Neural cell (in vitro differentiated cells): Measurements from ENCODE around the gene ERN2. TPM values are rescaled to one million over a fixed set of nuclear protein-coding genes. Genes with fewer than 3 reads are reported as not detected.

ENCODE experiments used
- H2AFZ ChIP-seq: fragments of 200-600, 300-800 bp; sonication (generic), shearing (Covaris generic); 2 replicates; pipeline ENCODE4 v1.6.0; 2014; ENCODE audit warnings: low read depth, mild to moderate bottlenecking, antibody characterized with exemption, low read length, moderate library complexity
- H3F3A ChIP-seq: fragments of 200-600 bp; shearing (Covaris generic); 2 replicates; pipeline ENCODE4 v1.6.1; 2016; ENCODE audit warnings: mild to moderate bottlenecking, moderate library complexity, mixed read lengths, antibody characterized with exemption, low read length; ENCODE audit not compliant: insufficient read depth, poor library complexity, severe bottlenecking
- H3K27ac ChIP-seq: fragments of 200-600, 300-800 bp; sonication (generic), shearing (Covaris generic); 2 replicates; pipeline ENCODE4 v1.5.1; 2014; ENCODE audit warnings: mild to moderate bottlenecking, low read length, moderate library complexity
- H3K27me3 ChIP-seq: fragments of 300-800, 200-600 bp; sonication (generic), shearing (Covaris generic); 2 replicates; pipeline ENCODE4 v1.6.0; 2014; ENCODE audit warnings: mild to moderate bottlenecking, low read depth, low read length, moderate library complexity; ENCODE audit not compliant: insufficient read depth
- H3K36me3 ChIP-seq: fragments of 300-800, 200-600 bp; sonication (generic), shearing (Covaris generic); 2 replicates; pipeline ENCODE4 v1.5.1; 2014; ENCODE audit warnings: mild to moderate bottlenecking, antibody characterized with exemption, low read length, moderate library complexity; ENCODE audit not compliant: insufficient read depth
- H3K4me2 ChIP-seq: fragments of 300-800, 200-600 bp; sonication (generic), shearing (Covaris generic); 2 replicates; pipeline ENCODE4 v1.6.0; 2014; ENCODE audit warnings: mild to moderate bottlenecking, low read length
- H3K4me3 ChIP-seq: fragments of 300-800, 200-600 bp; sonication (generic), shearing (Covaris generic); 2 replicates; pipeline ENCODE4 v1.5.1; 2014; ENCODE audit warnings: mild to moderate bottlenecking, low read length, moderate library complexity
- H3K79me2 ChIP-seq: fragments of 200-600 bp; shearing (Covaris generic); replicated peaks from 2 replicates; pipeline ENCODE4 v1.6.0; 2014; ENCODE audit warnings: mild to moderate bottlenecking, low read length, moderate library complexity; ENCODE audit not compliant: insufficient read depth
- H3K9ac ChIP-seq: fragments of 300-800, 200-600 bp; sonication (generic), shearing (Covaris generic); 2 replicates; pipeline ENCODE4 v1.6.1; 2016; ENCODE audit warnings: mild to moderate bottlenecking, low read length, mixed read lengths
- H3K9me2 ChIP-seq: fragments of 200-600 bp; shearing (Covaris generic); 2 replicates; pipeline ENCODE4 v1.6.1; 2016; ENCODE audit warnings: mild to moderate bottlenecking, low read length, mixed read lengths; ENCODE audit not compliant: insufficient read depth
- H3K9me3 ChIP-seq: fragments of 200-600, 300-800 bp; sonication (generic), shearing (Covaris generic); 2 replicates; pipeline ENCODE4 v1.6.1; 2016; ENCODE audit warnings: mild to moderate bottlenecking, mixed run types, low read length, moderate library complexity, mixed read lengths
- H4K20me1 ChIP-seq: fragments of 200-600 bp; shearing (Covaris generic); 2 replicates; pipeline ENCODE4 v1.6.1; 2016; ENCODE audit warnings: mild to moderate bottlenecking, mixed run types; ENCODE audit not compliant: insufficient read depth
- CTCF ChIP-seq: fragments of 450-650 bp; IDR thresholded peaks from 2 replicates; pipeline ENCODE4 v1.5.1; 2014; ENCODE audit warnings: antibody characterized with exemption, mild to moderate bottlenecking, moderate library complexity; ENCODE audit not compliant: poor library complexity, severe bottlenecking
- EP300 ChIP-seq: fragments of 450-650 bp; conservative IDR thresholded peaks from 2 replicates; pipeline ENCODE4 v1.6.1; 2014; ENCODE audit warnings: antibody characterized with exemption, mild to moderate bottlenecking, moderate library complexity; ENCODE audit not compliant: poor library complexity, severe bottlenecking
- EZH2 ChIP-seq: fragments of 200-600, 300-800 bp; shearing (Covaris generic), sonication (generic); IDR thresholded peaks from 2 replicates; pipeline ENCODE4 v1.6.1; 2014; ENCODE audit warnings: antibody characterized with exemption, low read length, borderline replicate concordance, mild to moderate bottlenecking; ENCODE audit not compliant: insufficient read depth, poor library complexity, severe bottlenecking
- MXI1 ChIP-seq: fragments of 450-650 bp; conservative IDR thresholded peaks from 2 replicates; pipeline ENCODE4 v1.6.1; 2014; ENCODE audit warnings: antibody characterized with exemption, mild to moderate bottlenecking; ENCODE audit not compliant: poor library complexity, severe bottlenecking
- POLR2AphosphoS5 ChIP-seq: IDR thresholded peaks from 2 replicates; pipeline ENCODE4 v1.6.1; 2012
- RAD21 ChIP-seq: fragments of 450-650 bp; conservative IDR thresholded peaks from 2 replicates; pipeline ENCODE4 v1.6.1; 2014; ENCODE audit warnings: antibody characterized with exemption, mild to moderate bottlenecking, moderate library complexity
- REST ChIP-seq: IDR thresholded peaks from 2 replicates; pipeline ENCODE4 v1.6.1; 2012; ENCODE audit warnings: borderline replicate concordance
- SMC3 ChIP-seq: fragments of 450-650 bp; conservative IDR thresholded peaks from 2 replicates; pipeline ENCODE4 v1.6.1; 2014; ENCODE audit warnings: antibody characterized with exemption, mild to moderate bottlenecking, moderate library complexity; ENCODE audit not compliant: poor library complexity
- TAF1 ChIP-seq: IDR thresholded peaks from 2 replicates; pipeline ENCODE4 v1.6.1; 2012; ENCODE audit warnings: low read depth
- polyA plus RNA-seq: library from polyadenylated mRNA; depleted of rRNA; stranded (reverse); fragments of >200 nt; gene quantifications from 2 replicates; pipeline ENCODE4 v1.2.3, GENCODE V29; 2014

The ERN2 gene
- polyA plus RNA-seq, 1 donor from 2014 or later: not detected

GRCh38 chr16:23710504-23710903 lies 2.5 kb downstream of the ERN2 start:
- H3F3A ChIP-seq: no peaks in the 10 kb centered on the region
- H3K9me2 ChIP-seq: no peaks in the 10 kb centered on the region
- H3K36me3 ChIP-seq: no peaks in the 10 kb centered on the region
- H4K20me1 ChIP-seq: no peaks in the 10 kb centered on the region
- H2AFZ ChIP-seq: no peak overlapping the region
- H3K27me3 ChIP-seq: peaks cover 29% of the 10 kb centered on the region
- no peaks in the 10 kb centered on the region for H3K79me2 ChIP-seq
- TF ChIP-seq POLR2AphosphoS5 (no peak), TAF1 (no peak), MXI1 (no peak), CTCF (no peak), RAD21 (no peak), REST (no peak), EZH2 (no peak), EP300 (no peak), SMC3 (no peak)
- H3K9ac ChIP-seq: no peak overlapping the region
- no peak overlapping the region for H3K4me3 ChIP-seq
- H3K4me2 ChIP-seq: no peak overlapping the region
- H3K9me3 ChIP-seq: no peaks in the 10 kb centered on the region
- no peak overlapping the region for H3K27ac ChIP-seq

- Histone ChIP-seq H3K27ac (no peak overlapping the region), H2AFZ (no peak overlapping the region), H3K9ac (no peak overlapping the region), H3K36me3 (no peaks in the 10 kb centered on the region), H3K9me3 (no peaks in the 10 kb centered on the region), H3K27me3 (peaks cover 29% of the 10 kb centered on the region), H3K4me2 (no peak overlapping the region), H3F3A (no peaks in the 10 kb centered on the region), H3K9me2 (no peaks in the 10 kb centered on the region), H3K4me3 (no peak overlapping the region), H3K79me2 (no peaks in the 10 kb centered on the region), H4K20me1 (no peaks in the 10 kb centered on the region)
- TF ChIP-seq MXI1 (no peak), SMC3 (no peak), REST (no peak), TAF1 (no peak), CTCF (no peak), RAD21 (no peak), POLR2AphosphoS5 (no peak), EZH2 (no peak), EP300 (no peak)
These were observed 3.0 kb downstream of the ERN2 start for GRCh38 chr16:23710008-23710407.
